ENCODE measurements around the gene PRPF38B. TPM values are rescaled to one million over a fixed set of nuclear protein-coding genes. Genes with fewer than 3 reads are reported as not detected.

The PRPF38B gene
- total RNA-seq, 4 donors from 2014 or later = 11.7 to 56.4 (median 39.2) TPM

GRCh38 chr1:108657356-108658080, 34.6 kb upstream of the PRPF38B start:
- intact Hi-C loops (cut with DNase I; ENCODE audit: low total_unique reads) (no loop called here), in situ Hi-C loops (cut with MboI; ENCODE audit: low pct_ligation_motif_present in 1 of 4, low pct_unique_long_range_greater_than_20kb in 1 of 4, low sequenced_read_pairs in 3 of 4) (no loop called here)
- H3K4me3 ChIP-seq = no peak overlapping the region
- 83 to 84% methylated on average over 5 of the region's 5 CpGs for WGBS, 2 donors (ENCODE audit: low coverage in 1 of 2)
- DNase-seq = no peak
- H3K27ac ChIP-seq = no peak overlapping the region
- no peaks in the 10 kb centered on the region for H3K9me3 ChIP-seq
- no peaks in the 10 kb centered on the region for H3K27me3 ChIP-seq
- peaks cover 0 to 8% (median 5%) of the 10 kb centered on the region in 4 donors for H3K4me1 ChIP-seq
- TF ChIP-seq POLR2AphosphoS5 (IDR thresholded peaks at IDR 0.05) (no peak), POLR2A (IDR thresholded peaks at IDR 0.05) (no peak), EP300 (IDR thresholded peaks at IDR 0.05; ENCODE audit: low read depth) (no peak), CTCF (IDR thresholded peaks at IDR 0.05) (no peak)
- no peaks in the 10 kb centered on the region for H3K36me3 ChIP-seq

GRCh38 chr1:108661030-108661609, 31.0 kb upstream of the PRPF38B start, which contains the start of gene HENMT1:
TSS of gene HENMT1 (minus strand) at chr1:108661093. CDS start at chr1:108659884, 1,209 bp downstream.
- in situ Hi-C loops (cut with MboI; ENCODE audit: low pct_ligation_motif_present in 1 of 4, low pct_unique_long_range_greater_than_20kb in 1 of 4, low sequenced_read_pairs in 3 of 4) (no loop called here), intact Hi-C loops (cut with DNase I; ENCODE audit: low total_unique reads) (no loop called here)
- peak within 1 kb of the TSS; percentile 92 to 94 (median 93) for H3K27ac ChIP-seq
- WGBS, 2 donors (ENCODE audit: low coverage in 1 of 2) = 1% methylated on average over 69 of the region's 81 CpGs; no CpG with 5 or more reads in 1 of the 2 donors
- H3K4me1 ChIP-seq = peaks cover 0 to 8% (median 5%) of the 10 kb centered on the region in 4 donors
- no peak for TF ChIP-seq EP300 (IDR thresholded peaks at IDR 0.05; ENCODE audit: low read depth)
- TF ChIP-seq POLR2AphosphoS5 (IDR thresholded peaks at IDR 0.05) = peak in 2 of 3 donors; percentile 32 to 47
- TF ChIP-seq POLR2A (IDR thresholded peaks at IDR 0.05) = peak; percentile 44
- TF ChIP-seq CTCF (IDR thresholded peaks at IDR 0.05) = no peak
- H3K4me3 ChIP-seq = peak within 1 kb of the TSS; percentile 42 to 67 (median 58)
- no peaks in the 10 kb centered on the region for H3K36me3 ChIP-seq
- DNase-seq = peak; percentile 66
- no peaks in the 10 kb centered on the region for H3K9me3 ChIP-seq
- H3K27me3 ChIP-seq = no peaks in the 10 kb centered on the region

GRCh38 chr1:108663074-108663473, 29.0 kb upstream of the PRPF38B start:
- Histone ChIP-seq H3K4me3 (no peak overlapping the region), H3K9me3 (no peaks in the 10 kb centered on the region), H3K36me3 (no peaks in the 10 kb centered on the region), H3K4me1 (peaks cover 0 to 8% (median 5%) of the 10 kb centered on the region in 4 donors), H3K27me3 (no peaks in the 10 kb centered on the region), H3K27ac (no peak overlapping the region)
- DNase-seq = no peak
- in situ Hi-C loops (cut with MboI; ENCODE audit: low pct_ligation_motif_present in 1 of 4, low pct_unique_long_range_greater_than_20kb in 1 of 4, low sequenced_read_pairs in 3 of 4) = no loop called here
- intact Hi-C loops (cut with DNase I; ENCODE audit: low total_unique reads) = no loop called here
- 84 to 87% methylated on average over 2 of the region's 2 CpGs for WGBS, 2 donors (ENCODE audit: low coverage in 1 of 2)
- no peak for TF ChIP-seq POLR2A (IDR thresholded peaks at IDR 0.05)
- peak in 1 of 3 donors; percentile 29 for TF ChIP-seq POLR2AphosphoS5 (IDR thresholded peaks at IDR 0.05)

- H3K27me3 ChIP-seq = no peaks in the 10 kb centered on the region
- H3K27ac ChIP-seq = no peak overlapping the region
- no peaks in the 10 kb centered on the region for H3K36me3 ChIP-seq
- DNase-seq = no peak
- TF ChIP-seq CTCF (IDR thresholded peaks at IDR 0.05) (no peak), POLR2A (IDR thresholded peaks at IDR 0.05) (no peak), EP300 (IDR thresholded peaks at IDR 0.05; ENCODE audit: low read depth) (no peak), POLR2AphosphoS5 (IDR thresholded peaks at IDR 0.05) (no peak)
- no peak overlapping the region for H3K4me3 ChIP-seq
- intact Hi-C loops (cut with DNase I; ENCODE audit: low total_unique reads) (no loop called here), in situ Hi-C loops (cut with MboI; ENCODE audit: low pct_ligation_motif_present in 1 of 4, low pct_unique_long_range_greater_than_20kb in 1 of 4, low sequenced_read_pairs in 3 of 4) (no loop called here)
- WGBS, 2 donors (ENCODE audit: low coverage in 1 of 2) = 85 to 100% methylated on average over 1 to 6 of the region's 6 CpGs
- no peaks in the 10 kb centered on the region for H3K9me3 ChIP-seq
- peaks cover 0 to 8% (median 5%) of the 10 kb centered on the region in 4 donors for H3K4me1 ChIP-seq
Measured at GRCh38 chr1:108664481-108664880, 27.6 kb upstream of the PRPF38B start.

Data from transverse colon (tissue), 4 donors.